Measurements from ENCODE around the gene MARCHF10.

MARCHF10 gene

DNA sequence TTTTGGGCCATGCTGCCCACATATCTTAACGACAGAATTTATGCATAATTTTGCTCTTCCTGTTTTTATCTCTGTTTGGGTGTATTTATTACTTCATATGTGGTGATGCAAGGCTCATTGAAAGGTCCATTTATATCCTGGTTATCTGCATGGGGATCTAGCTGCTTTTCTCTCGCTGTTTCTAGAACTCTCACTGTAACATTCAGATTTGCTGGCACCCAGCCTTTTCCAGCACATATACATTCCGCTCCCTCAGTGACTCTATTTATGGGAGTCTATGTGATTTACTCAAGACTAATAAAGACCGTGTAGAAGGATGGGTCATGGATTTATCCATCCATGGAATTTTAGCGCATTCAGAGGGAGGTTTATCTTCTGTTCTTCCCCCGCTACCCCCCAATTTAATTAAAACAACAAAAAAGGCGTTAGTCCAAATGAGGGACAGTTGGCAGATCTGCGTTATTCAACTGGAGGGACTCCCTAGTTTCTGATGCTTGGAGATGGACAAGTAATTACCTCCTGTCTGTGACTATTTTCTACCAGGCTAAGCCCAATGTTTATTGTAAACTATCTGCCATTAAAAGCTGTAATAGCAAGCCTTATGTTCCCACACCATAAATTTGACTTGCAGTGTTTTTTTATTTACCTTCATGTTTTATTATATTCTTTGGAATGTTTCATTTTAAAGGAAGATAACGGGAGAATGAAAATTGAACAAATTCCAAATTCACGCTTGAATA is 19.8 kb upstream of the MARCHF10 start:
- H3K4me3 ChIP-seq (ENCODE audit: low read depth, low read length) = peak overlapping the region; percentile 1
- TF ChIP-seq MYC (IDR thresholded peaks at IDR 0.05; ENCODE audit: low read depth, low read length) (peak; percentile 35; the same call in 1 of the 2 replicates), MAX (IDR thresholded peaks at IDR 0.05; ENCODE audit: low read depth, low read length) (no peak)
- TF ChIP-seq, protein P1, sequence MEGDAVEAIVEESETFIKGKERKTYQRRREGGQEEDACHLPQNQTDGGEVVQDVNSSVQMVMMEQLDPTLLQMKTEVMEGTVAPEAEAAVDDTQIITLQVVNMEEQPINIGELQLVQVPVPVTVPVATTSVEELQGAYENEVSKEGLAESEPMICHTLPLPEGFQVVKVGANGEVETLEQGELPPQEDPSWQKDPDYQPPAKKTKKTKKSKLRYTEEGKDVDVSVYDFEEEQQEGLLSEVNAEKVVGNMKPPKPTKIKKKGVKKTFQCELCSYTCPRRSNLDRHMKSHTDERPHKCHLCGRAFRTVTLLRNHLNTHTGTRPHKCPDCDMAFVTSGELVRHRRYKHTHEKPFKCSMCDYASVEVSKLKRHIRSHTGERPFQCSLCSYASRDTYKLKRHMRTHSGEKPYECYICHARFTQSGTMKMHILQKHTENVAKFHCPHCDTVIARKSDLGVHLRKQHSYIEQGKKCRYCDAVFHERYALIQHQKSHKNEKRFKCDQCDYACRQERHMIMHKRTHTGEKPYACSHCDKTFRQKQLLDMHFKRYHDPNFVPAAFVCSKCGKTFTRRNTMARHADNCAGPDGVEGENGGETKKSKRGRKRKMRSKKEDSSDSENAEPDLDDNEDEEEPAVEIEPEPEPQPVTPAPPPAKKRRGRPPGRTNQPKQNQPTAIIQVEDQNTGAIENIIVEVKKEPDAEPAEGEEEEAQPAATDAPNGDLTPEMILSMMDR (IDR thresholded peaks at IDR 0.05; ENCODE audit: low read depth, low read length) = no peak
- peak; percentile 76 for DNase-seq (ENCODE audit: low read depth)

GRCh38 chr17:62826956-62827355 is 18.8 kb upstream of the MARCHF10 start:
- H3K4me3 ChIP-seq (ENCODE audit: low read depth, low read length) = no peak overlapping the region
- TF ChIP-seq MYC (IDR thresholded peaks at IDR 0.05; ENCODE audit: low read depth, low read length) = no peak

DNA sequence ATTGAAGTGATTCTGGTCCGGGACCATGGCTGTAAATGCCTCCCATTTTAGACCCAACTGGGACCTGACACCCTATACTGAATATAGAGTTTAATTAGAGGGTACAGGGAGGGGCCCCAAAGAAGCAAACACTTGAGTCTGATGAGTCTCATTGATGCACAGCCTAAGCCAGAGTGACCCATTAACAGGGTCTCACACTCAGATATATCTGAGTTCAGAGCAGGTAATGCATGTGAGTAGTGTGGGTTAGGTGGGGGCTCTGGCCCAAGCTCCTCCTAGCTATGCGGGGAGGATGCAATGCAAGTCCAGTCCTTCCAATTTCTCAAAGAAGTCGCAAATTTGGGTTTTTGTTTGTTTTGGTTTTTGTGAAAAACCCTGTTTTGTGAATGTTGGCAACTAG is 17.1 kb upstream of the MARCHF10 start:
- no peak overlapping the region for H3K4me3 ChIP-seq (ENCODE audit: low read depth, low read length)
- no peak for DNase-seq (ENCODE audit: low read depth)
- TF ChIP-seq MAX (IDR thresholded peaks at IDR 0.05; ENCODE audit: low read depth, low read length) (no peak), MYC (IDR thresholded peaks at IDR 0.05; ENCODE audit: low read depth, low read length) (no peak), POLR2A (IDR thresholded peaks at IDR 0.05; ENCODE audit: extremely low read depth, insufficient read length) (no peak)
- TF ChIP-seq, protein P1 (IDR thresholded peaks at IDR 0.05; ENCODE audit: low read depth, low read length) = no peak

More at GRCh38 chr17:62826956-62827355, 18.8 kb upstream of the MARCHF10 start:
- no peak for DNase-seq (ENCODE audit: low read depth)

- TF ChIP-seq POLR2A (IDR thresholded peaks at IDR 0.05; ENCODE audit: extremely low read depth, insufficient read length) (no peak), MAX (IDR thresholded peaks at IDR 0.05; ENCODE audit: low read depth, low read length) (no peak), MYC (IDR thresholded peaks at IDR 0.05; ENCODE audit: low read depth, low read length) (no peak)
- TF ChIP-seq, protein P1 (IDR thresholded peaks at IDR 0.05; ENCODE audit: low read depth, low read length) = no peak
- DNase-seq (ENCODE audit: low read depth) = peak; percentile 83
- H3K4me3 ChIP-seq (ENCODE audit: low read depth, low read length) = no peak overlapping the region
Observed at GRCh38 chr17:62824290-62825131, 16.4 kb upstream of the MARCHF10 start.

DNA sequence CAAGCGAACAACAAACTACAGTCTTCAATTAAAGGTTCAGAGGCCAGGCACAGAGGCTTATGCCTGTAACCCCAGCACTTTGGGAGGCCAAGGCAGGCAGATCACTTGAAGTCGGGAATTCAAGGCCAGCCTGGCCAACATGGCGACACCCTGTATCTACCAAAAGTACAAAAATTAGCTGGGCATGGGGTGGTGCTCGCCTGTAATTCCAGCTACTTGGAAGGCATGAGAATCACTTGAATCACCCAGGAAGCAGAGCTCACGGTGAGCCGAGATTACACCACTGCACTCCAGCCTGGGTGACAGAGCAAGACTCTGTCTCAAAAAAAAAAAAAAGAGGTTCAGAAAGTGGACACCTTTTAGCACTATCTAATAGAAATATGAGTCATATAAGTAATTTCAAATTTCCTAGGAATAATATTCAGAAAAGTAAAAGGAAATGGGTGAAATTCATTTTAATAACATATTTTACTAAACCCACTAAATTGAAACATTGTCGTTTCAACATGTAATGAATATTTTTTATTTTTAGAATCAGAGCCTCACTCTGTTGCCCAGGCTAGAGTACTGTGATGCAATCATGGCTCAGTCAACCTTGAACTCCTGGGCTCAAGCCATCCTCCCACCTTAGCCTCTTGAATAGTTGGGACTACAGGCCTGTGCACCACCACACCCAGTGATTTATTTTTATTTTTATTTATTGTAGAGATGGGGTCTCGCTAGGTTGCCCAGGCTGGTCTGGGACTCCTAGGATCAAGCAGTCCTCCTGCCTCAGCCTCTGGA is 15.2 kb upstream of the MARCHF10 start:
- DNase-seq (ENCODE audit: low read depth) = no peak
- TF ChIP-seq MAX (IDR thresholded peaks at IDR 0.05; ENCODE audit: low read depth, low read length) = no peak
- no peak for TF ChIP-seq MYC (IDR thresholded peaks at IDR 0.05; ENCODE audit: low read depth, low read length)
- TF ChIP-seq, protein P1 (IDR thresholded peaks at IDR 0.05; ENCODE audit: low read depth, low read length) = no peak
- no peak for TF ChIP-seq POLR2A (IDR thresholded peaks at IDR 0.05; ENCODE audit: extremely low read depth, insufficient read length)
- H3K4me3 ChIP-seq (ENCODE audit: low read depth, low read length) = no peak overlapping the region

Measured in NB4 (cell line).